NCI-H2196 treated with DMSO at 0.1 percent for 48 hours (cell line): ENCODE results near the gene SH3RF2.
"Not testable (repeated sequence)": the region's sequence is repeated elsewhere in the genome, so short reads cannot be mapped to it uniquely, and the experiment has no call there.

Experiments used
- DNase-seq: peaks from one replicate; lab custom pipeline; 2025; ENCODE audit not compliant: unreplicated experiment; lab: John Stamatoyannopoulos, UW

The SH3RF2 gene

DNA sequence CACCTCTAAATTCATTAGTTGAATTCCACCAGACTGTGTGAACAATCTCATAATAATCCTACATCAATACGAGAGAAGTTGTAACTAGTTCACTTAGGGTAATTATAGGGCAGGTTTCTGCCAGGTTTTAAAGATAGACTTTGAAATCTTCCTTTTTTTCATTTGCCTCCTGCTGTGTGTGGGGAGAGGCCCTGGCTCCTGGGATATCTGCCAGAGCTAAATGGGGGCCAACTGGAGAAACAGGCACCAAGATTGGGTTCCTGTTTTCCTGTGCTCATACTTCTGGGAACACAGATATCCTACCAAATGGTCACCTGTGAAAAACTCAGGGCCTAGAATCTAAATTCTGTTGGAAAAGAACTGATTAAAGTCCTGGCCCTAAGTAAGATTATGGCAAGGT is 42.3 kb downstream of the SH3RF2 start:
- DNase-seq: no peak

DNA sequence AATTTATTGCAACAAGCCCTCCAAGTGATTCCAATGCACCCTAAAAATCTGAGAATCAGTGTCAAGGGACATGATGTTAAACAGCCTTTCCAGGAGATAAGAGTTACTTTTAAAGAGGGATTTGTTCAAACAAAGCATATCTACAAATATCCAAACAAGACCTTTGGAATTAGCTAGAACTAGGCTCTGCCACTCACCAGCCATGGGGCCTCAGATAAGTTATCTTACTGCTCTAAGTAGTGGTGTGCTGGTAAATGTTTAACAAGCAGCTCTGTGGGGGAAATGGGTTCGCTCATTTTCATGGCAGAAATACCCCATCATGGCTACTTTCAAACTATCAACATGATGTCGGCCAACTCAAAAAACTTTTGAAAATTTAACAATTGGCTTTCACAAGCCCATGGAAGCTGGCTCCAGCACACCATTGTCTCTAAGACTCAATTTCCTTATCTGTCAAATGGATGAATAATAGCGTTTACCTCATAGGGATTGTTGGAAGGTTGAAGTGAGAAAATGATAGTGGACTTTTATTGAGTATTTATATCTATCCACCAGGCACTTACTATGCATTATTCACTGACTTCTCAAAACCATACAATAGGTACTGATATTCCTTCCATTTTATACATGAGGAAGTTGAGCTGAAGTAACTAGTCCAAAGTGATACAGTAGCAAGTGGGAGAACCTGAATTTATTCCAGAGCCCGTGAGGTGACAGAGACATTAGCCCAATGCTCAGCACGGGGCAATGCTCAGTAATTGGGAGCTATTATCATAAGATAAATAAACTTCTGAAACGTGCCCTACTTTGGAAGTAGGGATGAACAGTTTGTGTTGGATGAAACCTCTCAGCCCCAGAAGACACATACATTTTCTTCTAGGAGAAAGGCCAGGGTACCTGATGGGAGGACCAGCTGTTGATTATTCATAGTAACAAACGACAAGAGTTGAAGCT is 43.2 kb downstream of the SH3RF2 start:
- DNase-seq: no peak

DNA sequence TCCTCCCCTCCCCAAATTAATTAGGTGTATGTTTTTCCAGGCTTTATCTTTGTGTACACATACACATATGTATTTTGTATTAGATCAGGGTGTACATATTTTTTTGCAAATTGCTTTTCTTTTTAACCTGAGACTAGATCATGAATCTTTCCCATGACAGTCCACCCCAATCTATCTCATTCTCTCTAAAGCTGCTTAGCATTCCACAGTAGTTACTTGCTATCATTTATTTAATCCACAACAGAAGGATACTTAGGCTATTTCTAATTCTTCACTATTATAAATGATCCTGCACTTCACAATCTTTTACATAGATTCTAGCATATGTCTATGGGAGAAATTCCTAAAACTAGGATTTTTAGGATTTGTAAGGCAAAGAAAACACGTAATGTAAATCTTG is 43.9 kb downstream of the SH3RF2 start:
- DNase-seq: no peak

DNA sequence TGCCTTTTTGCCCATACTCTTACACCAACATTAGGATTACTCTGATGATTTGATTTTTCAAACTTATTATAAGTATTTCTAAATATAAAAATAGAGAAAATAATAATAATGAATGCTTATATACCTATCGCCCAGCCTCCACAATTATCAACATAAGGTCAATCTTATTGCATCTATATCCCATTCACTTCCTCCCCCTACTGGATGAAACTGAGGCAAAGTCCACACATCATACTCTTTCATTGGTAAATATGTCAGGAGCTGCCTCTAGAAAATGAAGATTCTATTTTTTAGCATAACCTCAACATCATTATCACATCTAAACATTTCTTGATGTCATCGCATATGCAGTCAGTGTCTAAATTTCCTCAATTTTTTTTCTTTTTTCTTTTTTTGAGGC is 44.3 kb downstream of the SH3RF2 start:
- DNase-seq: no peak

DNA sequence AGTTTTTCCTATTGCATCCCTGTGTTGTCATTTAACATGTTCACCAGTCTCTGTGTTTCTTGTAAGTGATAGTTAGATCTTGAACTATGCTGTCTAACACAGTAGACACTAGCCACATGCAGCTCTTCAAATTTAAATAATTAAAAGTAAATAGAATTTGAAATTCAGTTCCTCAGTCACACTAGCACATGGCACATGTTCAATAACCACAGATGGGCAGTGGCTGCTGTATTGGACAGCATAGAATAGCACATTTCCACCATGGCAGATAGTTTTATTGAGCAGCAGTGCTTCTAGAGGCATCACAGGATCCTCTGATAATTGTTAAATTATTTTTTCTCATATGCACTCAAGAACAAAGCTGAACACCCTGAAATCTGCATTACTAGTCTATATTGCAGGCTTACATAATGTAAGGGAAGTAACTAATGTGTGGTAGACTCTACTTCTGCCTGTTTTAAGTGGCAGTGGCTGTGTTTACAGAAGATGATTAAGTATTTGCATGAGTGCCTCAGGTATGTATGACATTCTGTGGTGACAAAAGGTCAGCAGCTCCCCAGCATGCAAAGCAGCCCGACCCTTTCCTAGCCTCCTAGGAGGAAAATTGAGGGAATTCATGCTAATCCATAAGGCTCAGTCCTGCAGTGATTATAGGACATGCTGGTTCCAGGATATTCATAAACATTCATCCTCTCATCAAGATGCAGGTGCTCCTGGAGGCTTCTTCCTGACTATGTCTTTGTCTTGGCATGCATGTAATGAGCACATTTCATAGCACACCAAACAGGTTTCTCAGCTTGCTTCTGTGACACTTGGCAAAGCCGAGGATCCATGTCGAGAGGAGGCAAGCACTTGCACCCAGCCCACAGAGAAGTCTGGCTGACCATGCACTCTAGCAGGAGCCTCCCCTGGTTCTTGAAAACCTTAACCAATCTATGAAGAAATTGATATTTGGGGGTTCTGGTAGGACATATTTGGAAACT is 45.5 kb downstream of the SH3RF2 start:
- no peak for DNase-seq

DNA sequence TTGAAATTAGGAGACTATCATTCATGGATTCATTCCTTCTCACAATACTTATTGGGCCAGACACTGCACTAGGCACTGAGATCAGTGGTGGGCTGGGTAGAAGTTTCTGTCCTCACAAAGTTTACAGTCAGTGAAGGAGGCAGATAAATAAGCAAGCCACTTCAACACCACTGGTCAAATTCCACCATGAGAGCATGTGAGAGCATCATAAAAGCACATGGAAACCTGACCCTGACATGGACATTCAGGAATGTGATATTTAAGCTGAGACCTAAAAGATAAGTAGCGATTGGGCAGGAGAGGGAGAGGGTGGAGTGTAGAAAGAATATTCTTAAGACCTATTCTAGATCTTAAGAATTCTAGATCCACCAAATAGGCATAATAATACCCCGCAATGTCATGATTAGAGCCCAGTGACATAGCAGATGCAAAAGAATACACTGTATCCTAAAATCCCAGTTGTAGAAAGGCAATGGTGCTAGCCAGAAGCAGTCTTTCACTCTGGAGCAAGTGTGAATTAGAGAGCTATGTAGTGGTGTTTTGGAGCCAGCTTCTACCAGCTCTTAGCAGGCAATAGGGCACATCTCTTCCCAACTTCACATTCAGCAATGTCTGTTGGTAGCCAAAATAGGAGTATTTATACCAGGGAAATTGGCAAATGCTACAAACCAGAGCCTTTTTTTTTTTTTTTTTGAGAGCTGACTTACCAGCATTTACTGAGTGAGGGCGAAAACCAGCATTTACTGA is 46.4 kb downstream of the SH3RF2 start:
- DNase-seq: no peak

DNA sequence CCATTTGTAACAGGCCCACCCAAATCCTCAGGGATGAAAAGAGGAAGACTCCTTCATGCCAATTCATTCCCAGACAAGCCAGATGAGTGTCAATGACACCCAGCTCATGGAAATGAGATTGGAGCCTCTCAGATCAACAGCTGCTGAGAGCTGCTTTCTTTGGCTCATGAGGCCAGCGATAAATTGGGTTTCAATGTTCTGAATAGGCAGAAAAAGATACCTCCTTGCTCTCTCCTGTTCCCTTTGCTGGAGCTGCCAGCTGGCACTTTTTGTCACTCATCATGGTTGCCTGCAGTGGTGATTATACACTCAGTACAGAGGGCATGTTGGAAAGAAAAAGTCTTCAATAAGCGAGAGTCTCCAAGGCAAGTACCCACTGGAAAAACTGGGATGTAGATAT is 47.1 kb downstream of the SH3RF2 start:
- DNase-seq: no peak

DNA sequence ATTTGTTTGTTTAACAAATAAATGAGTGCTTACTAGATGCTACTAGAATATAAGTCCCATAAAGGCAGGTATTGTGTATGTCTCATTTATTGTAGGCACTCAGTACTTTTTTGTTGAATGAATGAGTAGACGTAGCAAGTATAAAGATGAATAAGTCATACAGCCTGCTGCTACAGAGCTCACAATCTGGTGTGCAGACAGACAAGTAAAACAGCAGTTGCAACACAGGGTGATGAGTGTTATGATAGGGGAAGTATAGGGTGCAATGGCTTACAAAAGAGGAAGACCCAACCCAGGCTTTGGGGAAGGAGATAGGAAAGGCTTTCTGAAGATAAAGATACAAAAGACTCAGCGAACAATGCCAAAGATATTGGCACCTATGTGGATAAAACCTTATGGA is 47.7 kb downstream of the SH3RF2 start:
- no peak for DNase-seq

DNA sequence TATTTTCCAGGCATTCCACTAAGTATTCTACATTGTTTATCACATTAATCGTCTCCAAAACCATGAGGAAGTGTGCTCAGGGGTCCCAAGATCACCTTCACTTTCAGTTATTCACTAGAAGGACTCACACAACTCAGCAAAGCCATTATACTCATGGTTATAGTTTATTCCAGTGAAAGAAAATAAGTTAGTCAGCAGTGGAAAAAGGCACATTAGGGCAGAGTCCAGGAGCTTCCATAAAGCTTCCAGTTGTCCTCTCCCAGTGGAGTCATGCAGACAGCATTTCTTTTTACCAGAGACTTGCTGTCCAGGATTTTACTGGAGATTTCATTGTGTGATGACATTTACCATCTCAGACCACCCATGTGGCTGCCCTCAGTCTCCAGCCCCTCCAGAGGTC is 51.5 kb downstream of the SH3RF2 start:
- DNase-seq: no peak

DNA sequence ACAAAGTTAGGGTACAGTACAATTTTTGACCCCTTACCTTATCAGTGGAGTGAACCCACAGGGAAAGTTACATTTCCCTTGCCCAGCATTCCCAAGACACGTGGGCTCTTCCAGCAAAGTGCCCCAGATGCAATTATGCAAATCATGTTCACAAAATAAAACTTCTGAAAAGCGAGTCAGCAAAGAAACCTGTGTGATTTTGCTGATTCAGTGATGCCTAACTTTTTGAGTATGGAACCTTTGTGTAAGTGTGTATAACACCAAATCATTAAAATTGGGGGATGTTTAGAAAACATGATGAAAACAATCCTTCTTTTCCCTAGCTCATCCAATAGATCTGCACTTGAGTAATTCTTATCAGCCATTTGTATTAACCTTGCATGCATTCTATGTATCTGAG is 52.6 kb downstream of the SH3RF2 start:
- no peak for DNase-seq

DNA sequence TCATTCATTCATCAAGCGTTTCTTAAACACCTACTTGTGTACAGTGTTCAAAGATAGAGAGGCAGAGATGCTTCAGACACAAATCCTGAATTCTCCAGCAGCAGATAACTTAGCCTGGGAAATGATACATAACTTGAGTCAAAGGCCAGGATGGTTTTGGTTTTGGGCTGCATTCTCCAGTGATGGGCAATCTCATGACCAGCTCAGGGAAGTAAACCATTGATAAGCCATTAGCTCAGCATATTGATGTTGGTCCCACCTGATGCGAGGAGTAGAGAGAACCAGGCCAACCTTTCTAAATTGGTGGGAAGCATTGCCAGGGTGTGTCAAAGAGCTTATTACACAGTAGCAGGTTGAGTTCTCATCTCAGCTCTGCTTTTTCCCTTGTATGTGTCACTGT is 53.0 kb downstream of the SH3RF2 start:
- DNase-seq: no peak

DNA sequence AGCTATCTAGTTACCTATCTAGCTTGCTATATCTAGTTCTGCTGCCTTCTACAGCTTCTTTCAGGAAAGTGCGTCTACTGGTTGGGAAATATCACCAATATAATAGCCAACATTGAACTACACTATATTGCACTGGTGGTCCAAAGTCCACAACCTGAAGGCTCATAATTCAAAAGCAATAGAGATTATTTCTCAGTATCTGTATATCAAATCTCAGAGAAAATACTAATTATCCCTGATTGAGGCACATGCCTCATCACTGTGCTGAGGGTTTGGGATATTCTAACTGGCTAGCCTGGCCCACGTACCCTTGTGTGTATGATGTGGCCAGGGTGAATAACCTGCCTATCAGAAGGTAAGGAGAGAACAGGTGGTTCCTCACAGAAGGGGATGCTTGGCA is 53.8 kb downstream of the SH3RF2 start:
- DNase-seq: no peak

DNA sequence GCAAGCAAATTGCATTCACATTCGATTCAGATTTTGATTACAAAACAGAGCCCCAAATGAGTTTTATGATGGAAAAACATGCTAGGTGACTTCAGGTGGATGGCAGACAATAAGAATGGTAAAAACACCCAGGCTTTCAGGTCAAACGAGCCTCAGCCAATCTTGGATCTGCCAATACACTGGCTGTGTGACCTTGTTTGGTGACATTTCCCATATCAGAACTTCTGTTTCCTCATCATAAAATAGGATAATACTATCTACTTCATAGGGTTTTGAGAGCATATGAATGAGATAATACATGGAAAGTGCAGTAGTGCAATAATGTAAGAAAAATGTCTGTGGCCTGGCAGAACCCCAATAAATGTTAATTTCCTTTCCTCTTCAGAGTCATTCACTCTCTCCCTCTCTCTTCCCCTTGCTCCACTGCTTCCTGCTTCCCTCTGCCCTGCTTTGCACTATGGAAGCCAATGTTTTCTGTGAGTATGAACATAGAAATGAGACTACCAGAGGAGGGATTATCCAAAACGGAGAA is 54.7 kb downstream of the SH3RF2 start:
- no peak for DNase-seq

DNA sequence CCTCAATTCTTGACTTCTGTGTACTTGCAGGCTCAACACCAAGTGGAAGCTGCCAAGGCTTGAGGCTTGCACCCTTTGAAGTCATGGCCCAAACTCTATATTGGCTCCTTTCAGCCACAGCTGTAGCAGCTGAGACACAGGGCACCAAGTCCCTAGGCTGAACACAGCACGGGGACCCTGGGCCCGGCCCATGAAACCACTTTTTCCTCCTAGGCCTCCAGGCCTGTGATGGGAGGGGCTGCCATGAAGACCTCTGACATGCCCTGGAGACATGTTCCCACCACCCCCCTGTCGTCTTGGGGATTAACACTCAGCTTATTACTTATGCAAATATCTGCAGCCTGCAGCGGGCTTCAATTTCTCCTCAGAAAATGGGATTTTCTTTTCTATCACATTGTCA is 57.2 kb downstream of the SH3RF2 start:
- not testable (repeated sequence) for DNase-seq

DNA sequence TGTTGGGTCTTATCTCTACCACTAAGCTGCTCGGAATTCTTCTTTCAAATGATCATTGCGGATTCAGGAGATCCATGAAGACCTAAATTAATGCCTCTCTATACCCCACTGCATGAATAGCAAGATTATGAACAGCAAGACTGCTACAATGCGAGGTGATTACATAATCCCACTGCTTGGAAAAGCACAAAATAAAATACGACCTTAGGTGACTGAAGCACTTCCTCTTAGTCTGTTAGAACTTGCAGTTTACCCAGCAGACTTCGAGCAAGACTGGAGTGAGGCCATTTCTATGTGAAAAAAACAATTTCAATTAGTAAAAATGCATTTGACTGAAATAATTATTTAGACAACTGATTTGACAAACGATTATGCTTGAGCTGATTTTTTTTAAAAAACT is 59.8 kb downstream of the SH3RF2 start:
- DNase-seq: no peak

DNA sequence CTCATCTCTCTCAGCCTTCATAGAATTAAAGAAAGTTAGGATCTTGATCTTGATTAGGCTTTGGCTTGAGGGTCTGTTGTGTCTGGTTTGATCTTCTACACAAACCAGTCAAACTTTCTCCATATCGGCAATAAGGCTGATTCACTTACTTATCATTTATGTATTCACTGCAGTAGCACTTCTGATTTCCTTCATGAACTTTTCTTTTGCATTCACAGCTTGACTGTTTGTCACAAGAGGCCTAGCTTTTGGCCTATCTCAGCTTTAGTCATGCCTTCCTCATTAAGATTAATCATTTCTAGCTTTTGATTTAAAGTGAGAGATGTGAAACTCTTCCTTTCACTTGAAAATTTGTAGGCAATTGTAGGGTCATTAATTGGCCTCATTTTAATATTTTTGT is 62.8 kb downstream of the SH3RF2 start:
- DNase-seq: no peak

DNA sequence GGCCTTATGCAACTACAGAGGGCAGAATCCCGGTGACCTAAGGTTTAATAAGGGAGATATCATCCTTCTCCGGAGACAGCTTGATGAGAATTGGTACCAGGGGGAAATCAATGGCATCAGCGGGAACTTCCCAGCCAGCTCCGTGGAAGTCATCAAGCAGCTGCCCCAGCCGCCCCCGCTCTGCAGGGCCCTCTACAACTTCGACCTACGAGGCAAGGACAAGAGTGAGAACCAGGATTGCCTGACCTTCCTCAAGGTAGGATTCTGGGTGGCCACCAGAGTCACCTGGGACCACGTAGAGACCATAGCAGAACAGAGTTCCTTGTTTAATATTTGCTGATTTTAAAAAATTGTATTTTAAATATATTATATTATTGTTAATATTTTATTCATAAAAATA is 63.7 kb downstream of the SH3RF2 start:
- no peak for DNase-seq

DNA sequence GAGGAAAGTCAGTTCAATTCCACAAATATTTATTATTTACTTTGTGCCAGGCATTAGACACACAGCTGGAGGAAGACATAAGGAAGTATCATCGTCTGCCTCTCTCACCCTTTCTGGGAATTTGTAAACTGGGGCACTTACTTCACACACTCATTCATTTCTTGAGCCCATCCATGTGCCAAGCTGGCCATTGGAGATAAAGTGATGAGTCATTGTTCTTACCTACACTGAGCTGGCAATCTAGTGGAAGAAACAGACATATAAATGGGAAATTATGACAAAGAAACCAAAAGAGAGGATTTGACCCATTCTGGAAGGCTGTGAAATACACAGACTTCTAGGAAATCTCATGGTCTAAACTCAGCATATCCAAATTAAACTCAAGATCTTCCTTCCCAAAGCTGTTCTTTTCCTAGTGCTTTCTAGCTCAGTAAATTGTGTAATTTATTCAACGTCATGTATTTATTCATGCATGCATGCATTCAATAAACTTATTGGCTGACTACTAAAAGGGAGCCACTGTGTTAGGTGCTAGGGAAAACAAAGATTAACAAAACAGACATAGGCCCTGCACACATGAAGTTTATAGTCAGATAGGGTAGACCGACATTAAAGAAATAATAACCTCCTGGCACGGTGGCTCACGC is 65.3 kb downstream of the SH3RF2 start:
- DNase-seq: no peak

DNA sequence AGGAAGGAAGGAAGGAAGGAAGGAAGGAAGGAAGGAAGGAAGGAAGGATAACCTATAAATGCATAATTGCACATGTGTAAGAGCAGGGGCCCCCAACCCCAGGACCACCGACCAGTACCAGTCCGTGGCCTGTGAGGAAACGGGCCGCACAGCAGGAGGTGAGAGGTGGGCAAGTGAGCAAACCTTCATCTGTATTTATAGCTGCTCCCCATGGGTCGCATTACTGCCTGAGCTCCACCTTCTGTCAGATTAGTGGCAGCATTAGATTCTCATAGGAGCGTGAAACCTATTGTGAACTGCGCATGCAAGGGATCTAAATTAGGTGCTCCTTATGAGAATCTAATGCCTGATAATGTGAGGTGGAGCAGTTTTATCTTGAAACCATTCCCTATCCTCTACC is 66.1 kb downstream of the SH3RF2 start:
- DNase-seq: no peak

DNA sequence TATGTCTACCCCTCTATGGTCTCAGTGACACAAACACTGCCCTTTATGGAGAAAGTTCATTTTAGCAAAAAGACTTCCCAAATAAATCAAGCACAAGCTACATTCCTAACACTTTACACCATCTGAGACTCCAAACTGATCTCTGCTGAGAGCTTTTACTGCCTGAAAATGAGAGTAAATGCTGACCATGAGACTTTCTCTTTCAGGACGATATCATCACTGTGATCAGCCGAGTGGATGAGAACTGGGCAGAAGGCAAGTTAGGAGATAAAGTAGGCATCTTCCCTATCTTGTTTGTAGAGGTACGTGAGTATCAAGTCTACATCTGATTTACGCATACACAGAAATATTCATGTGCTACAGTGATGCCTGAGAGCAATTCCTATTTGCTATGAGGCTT is 67.5 kb downstream of the SH3RF2 start:
- DNase-seq: no peak
